Caco-2 (cell line): ENCODE results near the gene SLC13A5. TPM values are rescaled to one million over a fixed set of nuclear protein-coding genes. Genes with fewer than 3 reads are reported as not detected.

ENCODE experiments used
- BruUV-seq: library from RNA; stranded (reverse); fragments of 400-500 nt; replicated peaks from 2 replicates; lab custom pipeline; 2021; lab: Mats Ljungman, UMichigan
- CTCF ChIA-PET: fragments of 300-600 bp; sonication (Branson Sonifier 250); formaldehyde crosslinking; loops from one replicate; lab custom pipeline; 2022; ENCODE audit warnings: antibody characterized with exemption; lab: Charles Lee
- POLR2A ChIA-PET: fragments of 300-600 bp; sonication (Branson Sonifier 250); formaldehyde crosslinking; loops from one replicate; lab custom pipeline; 2022; ENCODE audit warnings: antibody characterized with exemption; lab: Charles Lee
- DNase-seq, 2 experiments: peaks; one replicate each; pipeline versions ENCODE4 v3.0.0 to v3.0.0-alpha.2; 2020 to 2022
- H3K27me3 ChIP-seq: replicated peaks from 2 replicates; pipeline ENCODE4 v1.6.0; 2011; ENCODE audit warnings: low read length; ENCODE audit not compliant: control insufficient read depth, insufficient read depth
- H3K36me3 ChIP-seq: 2 replicates; pipeline ENCODE4 v1.5.1; 2011; ENCODE audit warnings: low read length; ENCODE audit not compliant: control insufficient read depth, insufficient read depth
- H3K4me1 ChIP-seq: fragments of 250-450 bp; sonication (Bioruptor Pico); 2 replicates; pipeline ENCODE4 v1.5.1; 2020; ENCODE audit warnings: mild to moderate bottlenecking
- H3K4me3 ChIP-seq: 2 replicates; pipeline ENCODE4 v1.5.1; 2011; ENCODE audit warnings: low read depth, mild to moderate bottlenecking, control low read depth, low read length
- H3K9me3 ChIP-seq: fragments of 250-450 bp; sonication (Bioruptor Pico); 2 replicates; pipeline ENCODE4 v1.5.1; 2020; ENCODE audit warnings: mild to moderate bottlenecking, moderate library complexity
- H3K27ac Mint-ChIP-seq: one replicate; pipeline ENCODE4 v1.8.0; 2022; ENCODE audit warnings: mixed read lengths; ENCODE audit not compliant: unreplicated experiment
- H3K27me3 Mint-ChIP-seq: one replicate; pipeline ENCODE4 v1.8.0; 2022; ENCODE audit warnings: mixed read lengths; ENCODE audit not compliant: insufficient read depth, unreplicated experiment
- H3K36me3 Mint-ChIP-seq: one replicate; pipeline ENCODE4 v1.8.0; 2022; ENCODE audit warnings: mild to moderate bottlenecking, mixed read lengths; ENCODE audit not compliant: insufficient read depth, unreplicated experiment
- H3K4me1 Mint-ChIP-seq: one replicate; pipeline ENCODE4 v1.8.0; 2022; ENCODE audit warnings: low read depth, mixed read lengths; ENCODE audit not compliant: unreplicated experiment
- H3K4me3 Mint-ChIP-seq: one replicate; pipeline ENCODE4 v1.8.0; 2022; ENCODE audit warnings: mild to moderate bottlenecking, moderate library complexity, mixed read lengths; ENCODE audit not compliant: unreplicated experiment
- H3K9me3 Mint-ChIP-seq: one replicate; pipeline ENCODE4 v1.8.0; 2022; ENCODE audit warnings: mixed read lengths; ENCODE audit not compliant: unreplicated experiment
- CTCF ChIP-seq, 2 experiments: fragments of 200-600 bp in 1 of 2; IDR thresholded peaks; 1 replicate in 1 of 2; 2 replicates in 1 of 2; pipeline versions ENCODE4 v1.5.1 to v1.8.0; 2011 to 2022; ENCODE audit warnings: antibody characterized with exemption in 1 of 2, control low read depth in 1 of 2, inconsistent platforms in 1 of 2, low read depth in 1 of 2, low read length in 1 of 2, mild to moderate bottlenecking in 1 of 2, moderate library complexity in 1 of 2; ENCODE audit not compliant: insufficient read depth in 1 of 2, severe bottlenecking in 1 of 2, unreplicated experiment in 1 of 2
- intact Hi-C: fragments of 100-400 bp; cut with micrococcal nuclease; formaldehyde crosslinking; loops from one replicate; pipeline ENCODE4 v1.10.0; 2022; ENCODE audit not compliant: unreplicated experiment
- total RNA-seq: library from RNA; stranded (reverse); gene quantifications from 2 replicates; pipeline ENCODE4 v1.2.3, GENCODE V29; 2022

The SLC13A5 gene
- total RNA-seq, 1 experiment from 2014 or later: 0.11 TPM

DNA sequence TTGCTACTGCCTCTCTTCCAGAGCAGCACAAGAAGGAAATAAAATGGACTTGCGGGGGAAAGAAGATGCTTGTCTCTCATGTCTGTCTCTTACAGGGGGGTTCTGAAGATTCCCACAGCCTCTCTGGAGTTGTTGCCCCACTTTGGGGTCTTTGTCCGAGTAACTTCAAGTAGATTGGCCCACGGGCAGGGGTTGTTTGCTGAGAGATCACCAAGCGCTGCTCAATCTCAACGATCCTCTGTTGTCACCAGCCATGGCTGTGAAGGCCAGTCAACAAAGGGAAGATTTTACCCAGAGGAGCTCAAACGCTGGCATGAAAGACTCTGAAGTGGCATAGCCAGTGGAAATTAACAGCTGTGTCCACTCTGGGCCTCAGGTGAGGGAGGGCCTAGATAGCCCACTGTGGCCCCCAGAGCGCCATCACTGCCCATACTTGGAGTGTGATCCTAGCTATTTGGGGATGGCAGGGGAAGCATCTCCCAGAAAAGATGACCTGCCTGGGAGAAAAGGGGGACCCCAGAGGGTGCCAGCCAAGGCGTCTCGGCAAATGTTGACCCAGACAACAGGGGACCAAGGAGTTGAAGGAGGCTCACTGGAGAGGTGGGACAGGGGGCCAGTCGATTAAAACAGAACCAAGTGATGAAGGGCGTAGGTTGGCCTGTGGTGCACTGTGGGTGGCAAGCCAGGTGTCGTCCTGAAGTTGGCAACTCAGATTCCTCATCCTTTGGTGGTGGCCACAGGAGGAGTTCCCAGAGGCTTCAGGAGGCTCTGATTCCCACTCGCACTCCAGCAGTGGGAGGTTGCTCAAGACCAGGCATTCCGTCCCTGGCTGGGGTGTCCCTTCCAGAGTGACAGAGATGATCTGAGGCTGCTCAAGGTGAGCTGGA, 28.0 kb downstream of the SLC13A5 start:
- POLR2A ChIA-PET: no interaction called here
- TF ChIP-seq CTCF (IDR thresholded peaks at IDR 0.05; ENCODE audit: insufficient read depth in 1 of 2, low read depth in 1 of 2, low read length in 1 of 2, severe bottlenecking in 1 of 2, unreplicated experiment in 1 of 2): no peak

DNA sequence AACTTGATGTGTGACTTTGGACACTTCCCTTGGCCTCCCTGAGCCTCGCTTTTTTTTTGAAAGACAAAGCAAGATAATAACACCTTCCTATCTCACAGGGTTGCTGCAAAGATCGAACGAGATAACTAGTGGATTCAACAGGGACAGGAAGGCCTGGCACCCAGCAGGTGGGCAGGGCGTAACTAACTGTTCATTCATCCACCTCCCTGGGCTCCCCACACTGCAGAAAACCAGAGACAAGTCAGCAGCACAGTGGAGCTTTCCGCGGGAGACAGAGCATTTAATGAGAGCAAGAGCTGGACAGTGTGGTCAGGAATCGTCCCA, 28.7 kb downstream of the SLC13A5 start:
- no TSS peak for BruUV-seq
- H3K27me3 ChIP-seq: no peaks in the 10 kb centered on the region
- Mint-ChIP-seq H3K4me3 (no peak overlapping the region), H3K9me3 (no peaks in the 10 kb centered on the region), H3K27ac (no peak overlapping the region), H3K27me3 (no peaks in the 10 kb centered on the region), H3K36me3 (no peaks in the 10 kb centered on the region), H3K4me1 (no peaks in the 10 kb centered on the region)
- no peaks in the 10 kb centered on the region for H3K9me3 ChIP-seq
- intact Hi-C loops: no loop called here
- no peaks in the 10 kb centered on the region for H3K4me1 ChIP-seq
- ChIA-PET CTCF (no interaction called here), POLR2A (no interaction called here)
- TF ChIP-seq CTCF (IDR thresholded peaks at IDR 0.05; ENCODE audit: insufficient read depth in 1 of 2, low read depth in 1 of 2, low read length in 1 of 2, severe bottlenecking in 1 of 2, unreplicated experiment in 1 of 2): no peak
- H3K4me3 ChIP-seq: no peak overlapping the region
- H3K36me3 ChIP-seq: no peaks in the 10 kb centered on the region
- no peak for DNase-seq

More for the DNA sequence above, 28.0 kb downstream of the SLC13A5 start:
- no peaks in the 10 kb centered on the region for H3K9me3 ChIP-seq
- Mint-ChIP-seq H3K36me3 (no peaks in the 10 kb centered on the region), H3K4me3 (no peak overlapping the region), H3K27ac (no peak overlapping the region), H3K27me3 (no peaks in the 10 kb centered on the region), H3K4me1 (no peaks in the 10 kb centered on the region), H3K9me3 (no peaks in the 10 kb centered on the region)
- no peaks in the 10 kb centered on the region for H3K4me1 ChIP-seq
- H3K27me3 ChIP-seq: no peaks in the 10 kb centered on the region
- intact Hi-C loops: no loop called here
- CTCF ChIA-PET: no interaction called here
- no TSS peak for BruUV-seq
- no peaks in the 10 kb centered on the region for H3K36me3 ChIP-seq
- H3K4me3 ChIP-seq: no peak overlapping the region
- no peak for DNase-seq

- H3K27me3 ChIP-seq: no peaks in the 10 kb centered on the region
- Mint-ChIP-seq H3K27ac (no peak overlapping the region), H3K4me1 (no peaks in the 10 kb centered on the region), H3K4me3 (no peak overlapping the region), H3K36me3 (no peaks in the 10 kb centered on the region), H3K9me3 (no peaks in the 10 kb centered on the region), H3K27me3 (no peaks in the 10 kb centered on the region)
- no peaks in the 10 kb centered on the region for H3K9me3 ChIP-seq
- no peaks in the 10 kb centered on the region for H3K4me1 ChIP-seq
- no TSS peak for BruUV-seq
- CTCF ChIA-PET: no interaction called here
- H3K4me3 ChIP-seq: no peak overlapping the region
- DNase-seq: no peak
- POLR2A ChIA-PET: no interaction called here
- H3K36me3 ChIP-seq: no peaks in the 10 kb centered on the region
- intact Hi-C loops: no loop called here
- TF ChIP-seq CTCF (IDR thresholded peaks at IDR 0.05; ENCODE audit: insufficient read depth in 1 of 2, low read depth in 1 of 2, low read length in 1 of 2, severe bottlenecking in 1 of 2, unreplicated experiment in 1 of 2): no peak
Observed at GRCh38 chr17:6683730-6684459, 29.3 kb downstream of the SLC13A5 start.
